Endothelial cell of umbilical vein (primary cell): ENCODE results near the gene SIM1. TPM values are rescaled to one million over a fixed set of nuclear protein-coding genes. Genes with fewer than 3 reads are reported as not detected.

Experiments used
- BruUV-seq: library from RNA; stranded (reverse); fragments of 400-500 nt; replicated peaks from 2 replicates; lab custom pipeline; 2021; lab: Mats Ljungman, UMichigan
- CTCF ChIA-PET: fragments of 300-600, 350-600 bp; sonication (Branson Sonifier 250); formaldehyde crosslinking; loops from one replicate; lab custom pipeline; 2021; ENCODE audit warnings: antibody characterized with exemption, inconsistent platforms; lab: Charles Lee
- POLR2A ChIA-PET: fragments of 300-600, 350-600 bp; sonication (Branson Sonifier 250); formaldehyde crosslinking; loops from one replicate; lab custom pipeline; 2021; ENCODE audit warnings: antibody characterized with exemption, inconsistent platforms; lab: Charles Lee
- DNase-seq: peaks from one replicate; pipeline ENCODE4 v3.0.0-alpha.2; 2011; ENCODE audit warnings: low read depth, low spot score
- FAIRE-seq: peaks from 2 replicates; lab custom pipeline; 2011; peaks lifted over from hg19 to GRCh38; lab: Jason Lieb, UNC
- H2AFZ ChIP-seq: 2 replicates; pipeline ENCODE4 v1.6.0; 2012; ENCODE audit warnings: low read depth, low read length, control low read depth, inconsistent platforms
- H3K27ac ChIP-seq: 2 replicates; pipeline ENCODE4 v1.5.1; 2011; ENCODE audit warnings: low read depth, mild to moderate bottlenecking, control low read depth, low read length, moderate library complexity; ENCODE audit not compliant: insufficient read depth
- H3K27me3 ChIP-seq, 2 experiments: 2 replicates each; pipeline versions ENCODE4 v1.6.0 to v1.6.1; 2011; ENCODE audit warnings: low read length in 2 of 2, mixed read lengths in 1 of 2; ENCODE audit not compliant: control insufficient read depth in 2 of 2, insufficient read depth in 2 of 2
- H3K36me3 ChIP-seq, 2 experiments: 2 replicates in 1 of 2; 3 replicates in 1 of 2; pipeline ENCODE4 v1.5.1; 2011; ENCODE audit warnings: low read length in 2 of 2, mild to moderate bottlenecking in 1 of 2, moderate library complexity in 1 of 2; ENCODE audit not compliant: control insufficient read depth in 2 of 2, insufficient read depth in 2 of 2; ENCODE audit errors: extremely low read depth in 1 of 2
- H3K4me1 ChIP-seq: 3 replicates; pipeline ENCODE4 v1.5.1; 2011; ENCODE audit warnings: mild to moderate bottlenecking, low read length; ENCODE audit not compliant: control insufficient read depth, insufficient read depth; ENCODE audit errors: extremely low read depth
- H3K4me2 ChIP-seq: 2 replicates; pipeline ENCODE4 v1.6.1; 2011; ENCODE audit warnings: low read length, control low read depth, mixed read lengths; ENCODE audit not compliant: insufficient read depth
- H3K4me3 ChIP-seq, 3 experiments: fragments of 200-600 bp in 1 of 3; sonication (generic), shearing (Covaris generic) in 1 of 3; replicated peaks in 1 of 3; 2 replicates each; pipeline ENCODE4 v1.5.1; 2011 to 2016; ENCODE audit warnings: control low read depth in 3 of 3, low read length in 3 of 3, mild to moderate bottlenecking in 2 of 3, inconsistent platforms in 1 of 3, low read depth in 1 of 3, moderate library complexity in 1 of 3; ENCODE audit not compliant: insufficient read depth in 1 of 3
- H3K79me2 ChIP-seq: 2 replicates; pipeline ENCODE4 v1.6.0; 2012; ENCODE audit warnings: low read length, inconsistent platforms; ENCODE audit not compliant: control insufficient read depth, insufficient read depth
- H3K9ac ChIP-seq: replicated peaks from 2 replicates; pipeline ENCODE3; 2011; ENCODE audit warnings: low read length, control low read depth; ENCODE audit not compliant: insufficient read depth; ENCODE audit errors: extremely low read depth
- H3K9me1 ChIP-seq: replicated peaks from 3 replicates; pipeline ENCODE4 v1.6.0; 2011; ENCODE audit warnings: mild to moderate bottlenecking, low read length; ENCODE audit not compliant: control insufficient read depth, insufficient read depth; ENCODE audit errors: extremely low read depth
- H3K9me3 ChIP-seq: replicated peaks from 2 replicates; pipeline ENCODE4 v1.5.1; 2012; ENCODE audit warnings: low read length, inconsistent platforms; ENCODE audit not compliant: control insufficient read depth, insufficient read depth
- H4K20me1 ChIP-seq: replicated peaks from 2 replicates; pipeline ENCODE3; 2011; ENCODE audit warnings: mild to moderate bottlenecking, low read length; ENCODE audit not compliant: control insufficient read depth, insufficient read depth; ENCODE audit errors: extremely low read depth
- CTCF ChIP-seq, 2 donors: IDR thresholded peaks; 1 replicate in 1 of 2; 2 replicates in 1 of 2; pipeline ENCODE4 v1.5.1; 2011; ENCODE audit warnings: low read length in 2 of 2, mild to moderate bottlenecking in 2 of 2, moderate library complexity in 2 of 2, control low read depth in 1 of 2, inconsistent platforms in 1 of 2, low read depth in 1 of 2; ENCODE audit not compliant: insufficient read depth in 1 of 2; ENCODE audit errors: extremely low read depth in 1 of 2
- EZH2 ChIP-seq: IDR thresholded peaks from 2 replicates; pipeline ENCODE4 v1.6.1; 2012; ENCODE audit warnings: borderline replicate concordance, low read depth, mild to moderate bottlenecking, moderate library complexity, low read length, inconsistent platforms; ENCODE audit not compliant: severe bottlenecking
- MAX ChIP-seq: IDR thresholded peaks from 2 replicates; pipeline ENCODE4 v1.6.1; 2011; ENCODE audit not compliant: insufficient read depth, insufficient read length
- dilution Hi-C: fragments of 300-500 bp; cut with MboI; formaldehyde crosslinking; loops from one replicate; pipeline ENCODE4 v1.15.0; 2019; ENCODE audit warnings: low sequenced_read_pairs; ENCODE audit not compliant: extremely low pct_ligation_motif_present
- intact Hi-C: fragments of 100-400 bp; cut with micrococcal nuclease; formaldehyde crosslinking; loops from one replicate; pipeline ENCODE4 v1.10.0; 2022
- polyA plus RNA-seq, 4 experiments: library from polyadenylated mRNA; depleted of rRNA in 3 of 4; stranded (reverse) in 3 of 4; unstranded in 1 of 4; fragments of >200 nt; gene quantifications; 2 replicates each; pipeline versions ENCODE4 v1.2.1 to v1.2.3, GENCODE V29; 2011 to 2012; ENCODE audit warnings: missing spikeins in 1 of 4
- total RNA-seq: library from RNA; stranded (reverse); gene quantifications from 2 replicates; pipeline ENCODE4 v1.2.3, GENCODE V29; 2021

Gene SIM1
- total and polyA plus RNA-seq, 2 donors (not counting 3 experiments of a cell fraction or from before 2014, with no cell fraction given), result 0.14 to 0.29 TPM

DNA sequence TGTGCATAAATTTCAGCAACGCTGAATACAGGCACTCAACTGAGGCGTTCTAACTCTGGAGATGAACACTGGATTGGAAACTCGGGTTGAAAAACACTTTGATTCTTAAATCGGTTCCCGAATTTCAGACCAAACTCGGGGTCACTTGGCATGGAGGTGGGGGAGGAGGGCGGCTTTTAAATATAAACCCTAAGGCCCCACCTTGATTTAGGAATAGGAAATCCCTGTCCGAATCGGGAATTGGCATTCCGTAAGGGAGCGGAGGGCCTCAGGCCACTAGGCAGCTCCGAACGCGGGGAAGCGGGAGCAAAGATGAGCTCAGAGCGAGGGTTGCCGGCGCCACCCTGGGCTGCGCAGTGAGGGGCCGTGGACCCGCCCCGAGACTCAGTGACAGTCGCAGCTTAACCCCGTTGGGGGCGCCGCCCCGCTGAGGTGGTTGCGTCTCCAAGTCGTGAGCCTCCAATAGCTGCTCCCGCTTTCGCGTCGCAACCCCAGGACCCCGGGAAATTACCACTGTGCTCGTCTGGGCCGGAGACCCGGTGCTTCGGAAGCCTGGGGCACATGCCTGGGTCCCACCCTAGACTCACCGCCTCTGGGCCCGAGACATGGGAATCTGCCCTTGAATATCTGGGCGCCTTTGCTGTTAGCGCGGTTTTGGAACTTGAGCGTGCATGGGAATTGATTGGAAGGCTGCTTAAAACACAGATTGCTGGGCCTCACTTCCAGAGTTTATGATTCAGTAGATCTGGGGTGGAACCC is 4.6 kb upstream of the SIM1 start:
- no peak for DNase-seq
- BruUV-seq, result no TSS peak
- no peaks in the 10 kb centered on the region for H4K20me1 ChIP-seq
- H3K4me2 ChIP-seq, result no peak overlapping the region
- CTCF ChIA-PET, result interaction anchor here (1.1 to 2.4 kb wide), 4 partner anchors 8 to 601 kb away, joined by 3 to 11 read pairs (median 5); no protein-coding TSS in a partner anchor
- peaks cover 69 to 96% of the 10 kb centered on the region in 2 experiments for H3K27me3 ChIP-seq
- H2AFZ ChIP-seq, result no peak overlapping the region
- H3K9me3 ChIP-seq, result no peaks in the 10 kb centered on the region
- intact Hi-C loops (loop anchor here (10.0 kb wide), 1 partner anchor 864 kb away; the partner anchor contains the start of gene PRDM13), dilution Hi-C loops (loop anchor here (25.0 kb wide), 1 partner anchor 357 kb away; no protein-coding TSS in a partner anchor)
- no peaks in the 10 kb centered on the region for H3K9me1 ChIP-seq
- H3K4me1 ChIP-seq, result peaks cover 9% of the 10 kb centered on the region
- TF ChIP-seq MAX (no peak), EZH2 (peak; percentile 95)
- H3K4me3 ChIP-seq, result no peak overlapping the region
- FAIRE-seq, result no peak
- POLR2A ChIA-PET, result no interaction called here
- no peak overlapping the region for H3K9ac ChIP-seq
- H3K27ac ChIP-seq, result no peak overlapping the region
- no peaks in the 10 kb centered on the region for H3K36me3 ChIP-seq
- no peaks in the 10 kb centered on the region for H3K79me2 ChIP-seq

DNA sequence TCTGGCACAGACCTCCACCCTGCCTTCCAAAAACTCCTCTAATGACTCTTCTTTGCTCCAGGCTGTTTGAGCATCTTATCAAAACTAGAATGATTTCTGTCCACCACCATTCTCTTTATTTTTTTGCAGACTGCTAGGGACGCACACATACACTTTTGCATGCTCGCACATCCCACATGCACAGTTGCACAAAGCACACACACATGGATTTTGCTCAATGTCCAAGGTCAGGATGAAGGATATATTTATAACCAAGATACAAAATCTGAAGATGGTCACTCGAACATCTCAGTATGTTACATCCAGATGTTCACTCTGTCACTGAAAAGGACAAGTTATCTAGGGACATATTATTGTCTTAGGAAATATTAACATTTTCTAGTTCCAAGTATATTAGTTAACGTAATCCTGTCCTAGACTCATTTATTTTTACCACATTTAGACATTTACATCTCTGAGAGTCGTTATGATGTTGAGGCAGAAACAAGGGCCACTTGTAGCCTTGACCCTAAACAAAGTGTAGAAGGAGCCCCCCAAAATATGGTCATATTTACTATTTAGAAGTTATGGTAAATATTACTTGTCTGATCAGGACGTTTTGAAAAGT is 3.4 kb upstream of the SIM1 start:
- Histone ChIP-seq H3K4me1 (peaks cover 17% of the 10 kb centered on the region), H3K9ac (no peak overlapping the region), H3K79me2 (no peaks in the 10 kb centered on the region), H3K27ac (no peak overlapping the region), H3K9me3 (no peaks in the 10 kb centered on the region), H3K4me3 (no peak overlapping the region), H3K27me3 (peaks cover 76 to 97% of the 10 kb centered on the region in 2 experiments), H3K36me3 (no peaks in the 10 kb centered on the region), H3K9me1 (no peaks in the 10 kb centered on the region), H3K4me2 (no peak overlapping the region), H2AFZ (no peak overlapping the region), H4K20me1 (no peaks in the 10 kb centered on the region)
- CTCF ChIA-PET, result no interaction called here
- DNase-seq, result no peak
- dilution Hi-C loops, result loop anchor here (25.0 kb wide), 1 partner anchor 356 kb away; no protein-coding TSS in a partner anchor
- intact Hi-C loops, result loop anchor here (10.0 kb wide), 1 partner anchor 863 kb away; the partner anchor contains the start of gene PRDM13
- peak; percentile 26 for FAIRE-seq
- POLR2A ChIA-PET, result no interaction called here
- TF ChIP-seq CTCF (IDR thresholded peaks at IDR 0.05; ENCODE audit: extremely low read depth in 1 of 2, insufficient read depth in 1 of 2, low read depth in 1 of 2, low read length in 2 of 2), result no peak
- TF ChIP-seq EZH2, result peak; percentile 14
- no TSS peak for BruUV-seq
